Loucy (cell line): Measurements from ENCODE around the gene TTYH3.
A peak's percentile ranks its signal among the peaks of the same experiment; 100 is the strongest.

Experiments
- H2AFZ ChIP-seq: fragments of 200-600 bp; sonication (generic); 2 replicates; pipeline ENCODE4 v1.6.0; 2016; ENCODE audit warnings: antibody characterized with exemption, mild to moderate bottlenecking, low read length, moderate library complexity
- H3F3A ChIP-seq: fragments of 200-600 bp; 2 replicates; pipeline ENCODE4 v1.6.0; 2016; ENCODE audit warnings: antibody characterized with exemption, low read depth, mild to moderate bottlenecking
- H3K27me3 ChIP-seq: fragments of 200-600 bp; sonication (generic); 2 replicates; pipeline ENCODE4 v1.6.1; 2014; ENCODE audit warnings: low read length, mild to moderate bottlenecking; ENCODE audit not compliant: insufficient read depth, poor library complexity, severe bottlenecking
- H3K36me3 ChIP-seq: fragments of 200-600 bp; sonication (generic); 2 replicates; pipeline ENCODE4 v1.6.1; 2016; ENCODE audit warnings: low read length; ENCODE audit not compliant: insufficient read depth
- H3K4me1 ChIP-seq: fragments of 200-600 bp; sonication (generic); 2 replicates; pipeline ENCODE4 v1.5.1; 2014; ENCODE audit warnings: low read length, mild to moderate bottlenecking; ENCODE audit not compliant: insufficient read depth, poor library complexity, severe bottlenecking
- H3K4me2 ChIP-seq: fragments of 200-600 bp; sonication (generic); 2 replicates; pipeline ENCODE4 v1.6.0; 2014; ENCODE audit warnings: antibody characterized with exemption, low read length, low read depth, mild to moderate bottlenecking; ENCODE audit not compliant: poor library complexity, severe bottlenecking
- H3K4me3 ChIP-seq: fragments of 200-600 bp; sonication (generic); 2 replicates; pipeline ENCODE4 v1.5.1; 2014; ENCODE audit warnings: low read length, mild to moderate bottlenecking, mixed read lengths; ENCODE audit not compliant: poor library complexity, severe bottlenecking
- H3K79me2 ChIP-seq: fragments of 200-600 bp; sonication (generic); 2 replicates; pipeline ENCODE4 v1.6.1; 2014; ENCODE audit warnings: low read length; ENCODE audit not compliant: insufficient read depth
- H3K9ac ChIP-seq: fragments of 200-600 bp; sonication (generic); 2 replicates; pipeline ENCODE4 v1.6.0; 2014; ENCODE audit warnings: mild to moderate bottlenecking, low read depth, low read length, moderate library complexity; ENCODE audit not compliant: poor library complexity, severe bottlenecking
- H3K9me2 ChIP-seq: fragments of 200-600 bp; sonication (generic); replicated peaks from 2 replicates; pipeline ENCODE4 v1.6.1; 2016; ENCODE audit warnings: low read depth, low read length, mixed read lengths
- H3K9me3 ChIP-seq: fragments of 200-600 bp; sonication (generic); 2 replicates; pipeline ENCODE4 v1.6.1; 2014; ENCODE audit warnings: mild to moderate bottlenecking, antibody characterized with exemption, low read length, low read depth; ENCODE audit not compliant: insufficient read depth
- H4K20me1 ChIP-seq: fragments of 200-600 bp; sonication (generic); 2 replicates; pipeline ENCODE4 v1.6.0; 2014; ENCODE audit warnings: antibody characterized with exemption, low read length, mild to moderate bottlenecking; ENCODE audit not compliant: insufficient read depth, poor library complexity, severe bottlenecking
- EZH2phosphoT487 ChIP-seq: fragments of 200-600 bp; IDR thresholded peaks from 2 replicates; pipeline ENCODE4 v1.6.1; 2018; ENCODE audit warnings: antibody characterized with exemption, mild to moderate bottlenecking, moderate library complexity, borderline replicate concordance
- TF ChIP-seq, protein P1 (sequence below): fragments of 200-600 bp; sonication (generic); conservative IDR thresholded peaks from 2 replicates; pipeline ENCODE4 v1.5.1; 2014; ENCODE audit warnings: mild to moderate bottlenecking, antibody characterized with exemption, low read length

TTYH3 gene

DNA sequence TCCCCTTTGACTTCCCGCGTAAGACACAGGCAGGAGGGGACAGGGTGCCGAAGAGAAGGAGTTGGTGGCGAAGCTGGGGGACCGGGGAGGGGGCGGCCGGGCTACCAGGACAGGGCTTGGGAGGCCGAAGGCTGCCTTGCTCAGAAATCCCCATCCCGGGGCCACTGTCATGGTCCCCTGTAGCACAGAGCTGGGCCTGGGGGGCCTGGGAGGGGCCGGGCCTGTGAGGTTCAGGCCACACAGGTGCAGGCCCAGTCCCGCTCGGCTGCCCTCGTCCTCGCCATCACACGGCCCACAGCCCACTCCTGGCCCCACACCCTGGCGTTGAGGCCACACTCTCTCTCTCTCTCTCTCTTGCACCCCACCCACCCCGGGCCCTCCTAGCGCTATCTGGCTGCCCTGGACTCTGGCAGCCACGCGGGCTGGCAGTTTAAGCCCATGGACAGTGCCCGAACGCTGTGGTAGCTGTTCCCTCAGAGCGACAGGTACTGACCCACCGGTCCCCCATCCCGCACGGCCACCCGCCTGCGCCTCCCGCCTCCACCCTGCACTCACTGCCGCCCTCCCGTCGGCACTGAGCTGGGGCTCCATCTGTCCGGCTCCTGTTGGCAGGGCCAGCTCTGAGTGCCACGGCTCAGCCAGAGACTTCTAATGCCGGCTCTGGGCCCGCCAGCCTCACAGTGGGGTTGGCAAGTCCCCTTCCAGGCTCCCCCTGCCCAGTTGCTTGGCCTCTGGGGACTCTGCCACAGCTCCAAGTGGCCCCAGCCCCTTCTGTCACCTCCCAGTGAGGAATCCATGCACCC lies 28.0 kb downstream of the TTYH3 start:
- H3K9me2 ChIP-seq = no peaks in the 10 kb centered on the region
- no peak overlapping the region for H3K9ac ChIP-seq
- H3K9me3 ChIP-seq = no peaks in the 10 kb centered on the region
- no peak overlapping the region for H2AFZ ChIP-seq
- no peaks in the 10 kb centered on the region for H3K27me3 ChIP-seq
- no peaks in the 10 kb centered on the region for H3K79me2 ChIP-seq
- H4K20me1 ChIP-seq = no peaks in the 10 kb centered on the region
- H3K4me2 ChIP-seq = no peak overlapping the region
- H3F3A ChIP-seq = no peaks in the 10 kb centered on the region
- H3K4me1 ChIP-seq = no peaks in the 10 kb centered on the region
- no peak overlapping the region for H3K4me3 ChIP-seq
- peaks cover 15% of the 10 kb centered on the region; the same call in 1 of the 2 replicates for H3K36me3 ChIP-seq
- TF ChIP-seq EZH2phosphoT487 = no peak
- TF ChIP-seq, protein P1, sequence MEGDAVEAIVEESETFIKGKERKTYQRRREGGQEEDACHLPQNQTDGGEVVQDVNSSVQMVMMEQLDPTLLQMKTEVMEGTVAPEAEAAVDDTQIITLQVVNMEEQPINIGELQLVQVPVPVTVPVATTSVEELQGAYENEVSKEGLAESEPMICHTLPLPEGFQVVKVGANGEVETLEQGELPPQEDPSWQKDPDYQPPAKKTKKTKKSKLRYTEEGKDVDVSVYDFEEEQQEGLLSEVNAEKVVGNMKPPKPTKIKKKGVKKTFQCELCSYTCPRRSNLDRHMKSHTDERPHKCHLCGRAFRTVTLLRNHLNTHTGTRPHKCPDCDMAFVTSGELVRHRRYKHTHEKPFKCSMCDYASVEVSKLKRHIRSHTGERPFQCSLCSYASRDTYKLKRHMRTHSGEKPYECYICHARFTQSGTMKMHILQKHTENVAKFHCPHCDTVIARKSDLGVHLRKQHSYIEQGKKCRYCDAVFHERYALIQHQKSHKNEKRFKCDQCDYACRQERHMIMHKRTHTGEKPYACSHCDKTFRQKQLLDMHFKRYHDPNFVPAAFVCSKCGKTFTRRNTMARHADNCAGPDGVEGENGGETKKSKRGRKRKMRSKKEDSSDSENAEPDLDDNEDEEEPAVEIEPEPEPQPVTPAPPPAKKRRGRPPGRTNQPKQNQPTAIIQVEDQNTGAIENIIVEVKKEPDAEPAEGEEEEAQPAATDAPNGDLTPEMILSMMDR = no peak

DNA sequence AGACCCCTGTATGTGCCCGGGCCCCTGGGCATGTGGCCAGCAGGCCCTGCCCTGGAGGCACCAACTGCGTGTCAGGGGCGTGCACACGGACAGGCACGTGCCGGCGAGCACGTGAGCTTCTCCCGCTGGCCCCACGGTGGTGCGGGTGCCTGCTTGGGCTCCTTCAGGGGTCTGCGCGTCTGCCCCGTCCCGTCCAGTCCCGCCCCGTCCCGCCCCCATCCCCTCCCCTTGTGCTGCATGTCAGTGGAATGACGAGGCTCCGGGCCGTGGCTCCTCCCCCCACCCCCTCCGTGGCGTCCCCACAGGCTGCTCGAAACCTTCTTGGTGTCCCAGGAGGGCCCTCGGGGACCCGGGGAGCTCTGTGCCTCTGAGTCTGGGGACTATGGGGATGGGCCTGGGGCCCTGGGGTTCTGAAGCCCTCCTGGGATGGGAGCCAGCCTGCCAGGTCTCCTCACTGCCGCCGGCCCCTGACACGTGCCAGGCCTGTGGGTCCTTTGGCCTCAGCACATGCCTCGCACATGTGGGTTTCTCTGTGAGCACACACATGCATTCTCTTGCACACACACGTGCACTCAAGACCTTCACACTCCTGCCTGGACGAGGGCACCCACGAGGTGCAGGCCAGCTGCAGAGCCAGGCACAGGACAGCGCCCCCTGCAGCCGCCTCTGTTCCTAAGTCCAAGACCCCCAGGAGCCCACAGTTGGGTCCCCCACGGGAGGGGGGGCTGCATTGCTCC lies 28.7 kb downstream of the TTYH3 start:
- H3K27me3 ChIP-seq = no peaks in the 10 kb centered on the region
- no peaks in the 10 kb centered on the region for H3K9me3 ChIP-seq
- no peaks in the 10 kb centered on the region for H3K4me1 ChIP-seq
- no peaks in the 10 kb centered on the region for H3K79me2 ChIP-seq
- H3K4me2 ChIP-seq = no peak overlapping the region
- no peaks in the 10 kb centered on the region for H4K20me1 ChIP-seq
- peaks cover 15% of the 10 kb centered on the region; the same call in 1 of the 2 replicates for H3K36me3 ChIP-seq
- no peak overlapping the region for H3K9ac ChIP-seq
- H3K4me3 ChIP-seq = no peak overlapping the region
- no peaks in the 10 kb centered on the region for H3K9me2 ChIP-seq
- no peaks in the 10 kb centered on the region for H3F3A ChIP-seq
- TF ChIP-seq, protein P1 = peak; percentile 59
- no peak for TF ChIP-seq EZH2phosphoT487
- H2AFZ ChIP-seq = no peak overlapping the region

DNA sequence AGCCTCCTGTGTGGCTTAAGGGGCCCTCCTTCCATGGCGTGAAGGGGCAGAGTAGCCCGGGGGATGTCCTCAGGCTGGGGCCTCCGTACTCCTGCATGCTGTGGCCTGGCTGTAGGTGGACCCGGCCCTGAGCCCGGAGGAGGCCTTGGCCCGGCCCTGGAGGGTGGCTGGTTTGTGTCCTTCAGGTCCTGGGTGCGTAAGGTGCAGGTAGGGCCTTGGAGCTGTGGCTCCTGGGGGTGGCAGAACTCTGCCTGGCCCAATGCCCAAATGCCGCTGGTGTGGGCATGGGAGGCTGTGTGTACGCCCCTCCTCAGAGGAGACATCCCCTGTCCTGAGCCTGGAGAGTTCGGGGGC lies 29.3 kb downstream of the TTYH3 start:
- H3K79me2 ChIP-seq = no peaks in the 10 kb centered on the region
- no peak overlapping the region for H3K4me2 ChIP-seq
- H3F3A ChIP-seq = no peaks in the 10 kb centered on the region
- no peak overlapping the region for H3K9ac ChIP-seq
- H2AFZ ChIP-seq = no peak overlapping the region
- H3K4me3 ChIP-seq = no peak overlapping the region
- no peaks in the 10 kb centered on the region for H3K27me3 ChIP-seq
- no peaks in the 10 kb centered on the region for H3K4me1 ChIP-seq
- no peaks in the 10 kb centered on the region for H3K9me3 ChIP-seq
- TF ChIP-seq EZH2phosphoT487 = no peak
- TF ChIP-seq, protein P1 = no peak
- H3K36me3 ChIP-seq = peaks cover 14% of the 10 kb centered on the region; the same call in 1 of the 2 replicates
- H4K20me1 ChIP-seq = no peaks in the 10 kb centered on the region
- H3K9me2 ChIP-seq = no peaks in the 10 kb centered on the region
